HEK293T (cell line): ENCODE measurements around the gene IKBKE.

Source experiments
- NFRKB ChIP-seq: fragments of 450-650 bp; IDR thresholded peaks from 2 replicates; pipeline ENCODE4 v1.6.1; 2016; ENCODE audit warnings: mild to moderate bottlenecking, moderate library complexity
- PKNOX1 ChIP-seq: fragments of 450-650 bp; IDR thresholded peaks from 2 replicates; pipeline ENCODE4 v1.6.1; 2016

- no peak for TF ChIP-seq NFRKB
- no peak for TF ChIP-seq PKNOX1
Measured at GRCh38 chr1:206451134-206451686, 19.1 kb upstream of the IKBKE start.
